ENCODE results near the gene FILIP1L. TPM values are rescaled to one million over a fixed set of nuclear protein-coding genes. Genes with fewer than 3 reads are reported as not detected.

FILIP1L gene
- 0.14 to 0.44 TPM (median 0.22 TPM) in 5 replicates for total RNA-seq (2022; extraction: Qiagen RNA extraction)

DNA sequence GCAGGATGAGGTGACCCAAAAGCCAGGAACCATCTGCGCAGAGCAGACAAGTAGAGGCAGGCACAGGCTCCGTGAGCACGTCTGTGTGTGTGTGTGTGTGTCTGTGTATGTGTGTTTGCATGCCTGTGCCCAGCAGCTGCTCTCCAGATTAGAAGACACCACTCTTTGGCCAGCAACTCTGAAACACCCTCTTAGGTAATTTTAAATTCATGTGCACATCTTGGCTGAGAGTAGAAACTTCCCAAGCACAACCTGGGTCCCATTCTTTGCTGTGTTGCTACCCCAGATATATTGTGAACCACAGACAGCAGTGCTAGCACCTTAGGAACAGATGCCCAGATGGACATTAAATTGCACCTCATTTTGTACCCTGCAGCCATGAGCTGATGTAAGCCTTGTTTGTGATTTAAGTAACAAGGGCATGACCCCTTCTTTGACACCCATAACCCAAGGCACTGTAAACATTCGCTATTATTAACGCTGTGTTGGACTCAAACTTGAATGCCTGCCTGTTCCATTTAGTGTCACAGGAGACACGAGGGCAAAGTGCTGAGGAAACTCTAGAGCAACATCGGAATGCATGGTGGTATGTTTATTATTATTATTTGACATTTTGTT is at the start of gene FILIP1L:
TSS of gene FILIP1L (minus strand) at position 89 of the 618 bp plus-strand sequence.

DNA sequence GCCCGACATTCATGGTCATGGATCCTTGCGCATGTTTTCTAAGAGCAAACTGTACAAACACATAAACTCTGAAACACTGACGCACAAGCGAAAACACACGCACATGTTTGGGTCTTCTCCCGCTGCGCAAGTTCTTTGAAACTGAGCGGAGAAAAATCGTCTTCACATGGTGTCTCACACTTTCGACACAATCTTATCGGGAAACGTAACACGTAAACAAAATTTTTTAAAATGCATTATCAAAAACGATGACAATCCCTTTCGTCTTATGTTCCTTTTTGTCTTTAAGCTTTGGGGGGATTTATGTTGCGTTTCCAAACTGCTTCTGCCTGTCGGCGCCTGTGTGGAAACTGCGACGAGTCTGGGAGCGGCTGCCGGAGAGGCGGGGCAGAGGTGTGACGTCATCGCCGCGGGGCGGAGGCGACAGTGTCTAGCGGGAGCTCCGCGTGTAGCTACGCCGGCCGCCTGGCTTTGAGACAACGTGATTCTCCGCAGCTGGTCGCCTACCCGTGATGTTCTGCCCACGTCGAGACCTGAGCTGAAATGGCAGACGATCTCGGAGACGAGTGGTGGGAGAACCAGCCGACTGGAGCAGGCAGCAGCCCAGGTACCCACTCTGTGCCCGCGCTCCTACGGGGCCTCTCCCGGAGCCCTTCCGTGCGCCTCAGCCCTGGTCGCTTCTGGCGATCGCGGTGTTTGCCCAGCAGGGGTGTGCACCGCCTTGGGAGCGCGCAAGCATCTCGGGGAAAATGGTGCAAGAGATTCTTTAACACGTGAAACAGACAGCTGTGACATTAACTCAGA is 296.7 kb downstream of the FILIP1L start, which contains the start of gene CMSS1:
TSS of gene CMSS1 (plus strand) at position 426 of the 804 bp plus-strand sequence.

Other genes starting within 250 kb of the FILIP1L start
- 11.5 to 13.6 TPM (median 12.6 TPM) in 5 replicates for gene TBC1D23, start 146.5 kb upstream of the FILIP1L start, total RNA-seq (2022; extraction: Qiagen RNA extraction)
- 68.8 to 86.1 TPM (median 85.8 TPM) in 5 replicates for gene NIT2, start 220.3 kb upstream of the FILIP1L start, total RNA-seq (2022; extraction: Qiagen RNA extraction)